PC-9 (cell line): ENCODE data around the gene KIAA0753. TPM values are rescaled to one million over a fixed set of nuclear protein-coding genes. Genes with fewer than 3 reads are reported as not detected.

ENCODE experiments used
- BruUV-seq: library from RNA; stranded (reverse); fragments of 400-500 nt; replicated peaks from 2 replicates; lab custom pipeline; 2021; lab: Mats Ljungman, UMichigan
- CTCF ChIA-PET: fragments of 300-600 bp; sonication (Branson Sonifier 250); formaldehyde crosslinking; loops from one replicate; lab custom pipeline; 2022; ENCODE audit warnings: antibody characterized with exemption; lab: Charles Lee
- POLR2A ChIA-PET: fragments of 300-600 bp; sonication (Branson Sonifier 250); formaldehyde crosslinking; loops from one replicate; lab custom pipeline; 2022; ENCODE audit warnings: antibody characterized with exemption; ENCODE audit not compliant: unreplicated experiment; lab: Charles Lee
- DNase-seq, 2 experiments: peaks; one replicate each; pipeline versions ENCODE4 v3.0.0 to v3.0.0-alpha.2; 2015 to 2022; ENCODE audit warnings: mixed read lengths in 1 of 2
- H2AFZ ChIP-seq: fragments of 200-600 bp; sonication (generic); 2 replicates; pipeline ENCODE4 v1.8.1; 2017; ENCODE audit warnings: antibody characterized with exemption
- H3F3A ChIP-seq: fragments of 200-600 bp; sonication (generic); 2 replicates; pipeline ENCODE4 v1.8.1; 2017; ENCODE audit warnings: antibody characterized with exemption, mild to moderate bottlenecking, low read depth; ENCODE audit not compliant: insufficient read depth
- H3K27ac ChIP-seq: fragments of 200-600 bp; sonication (generic); 2 replicates; pipeline ENCODE4 v1.6.1; 2016; ENCODE audit warnings: mixed run types
- H3K27me3 ChIP-seq: fragments of 200-600 bp; sonication (generic); 2 replicates; pipeline ENCODE4 v1.6.1; 2016; ENCODE audit warnings: low read depth, mixed run types; ENCODE audit not compliant: insufficient read depth
- H3K36me3 ChIP-seq: fragments of 200-600 bp; sonication (generic); 2 replicates; pipeline ENCODE4 v1.6.1; 2016; ENCODE audit warnings: low read depth, mixed run types
- H3K4me1 ChIP-seq: fragments of 200-600 bp; sonication (generic); replicated peaks from 2 replicates; pipeline ENCODE4 v1.6.1; 2016; ENCODE audit warnings: mixed run types; ENCODE audit not compliant: insufficient read depth
- H3K4me2 ChIP-seq: fragments of 200-600 bp; sonication (generic); 2 replicates; pipeline ENCODE4 v1.6.1; 2017; ENCODE audit warnings: mixed run types
- H3K4me3 ChIP-seq: fragments of 200-600 bp; sonication (generic); 2 replicates; pipeline ENCODE4 v1.6.1; 2016; ENCODE audit warnings: mixed run types
- H3K79me2 ChIP-seq: fragments of 200-600 bp; sonication (generic); 2 replicates; pipeline ENCODE4 v1.6.1; 2017; ENCODE audit warnings: low read depth, mixed run types
- H3K9me2 ChIP-seq: fragments of 200-600 bp; sonication (generic); 2 replicates; pipeline ENCODE4 v1.8.1; 2017; ENCODE audit warnings: mild to moderate bottlenecking; ENCODE audit not compliant: insufficient read depth
- H3K9me3 ChIP-seq: fragments of 200-600 bp; sonication (generic); 2 replicates; pipeline ENCODE4 v1.8.1; 2016; ENCODE audit warnings: low read depth; ENCODE audit not compliant: insufficient read depth
- H4K20me1 ChIP-seq: fragments of 200-600 bp; sonication (generic); 2 replicates; pipeline ENCODE4 v1.8.1; 2017; ENCODE audit not compliant: insufficient read depth
- EZH2 ChIP-seq: fragments of 200-600 bp; sonication (generic); IDR thresholded peaks from 2 replicates; pipeline ENCODE4 v1.8.0; 2017; ENCODE audit warnings: antibody characterized with exemption, low read depth
- intact Hi-C: fragments of 100-400 bp; cut with micrococcal nuclease; formaldehyde crosslinking; loops from one replicate; pipeline ENCODE4 v1.10.0; 2022; ENCODE audit not compliant: unreplicated experiment
- total RNA-seq: library from RNA; stranded (reverse); gene quantifications from 2 replicates; pipeline ENCODE4 v1.2.3, GENCODE V29; 2021
- TF ChIP-seq, protein P1 (sequence below): fragments of 200-600 bp; sonication (generic); conservative IDR thresholded peaks from 2 replicates; pipeline ENCODE4 v1.6.1; 2017; ENCODE audit warnings: mixed run types, antibody characterized with exemption, mild to moderate bottlenecking, moderate library complexity

Gene KIAA0753
- total RNA-seq, 1 experiment from 2014 or later, result 47.0 TPM

DNA sequence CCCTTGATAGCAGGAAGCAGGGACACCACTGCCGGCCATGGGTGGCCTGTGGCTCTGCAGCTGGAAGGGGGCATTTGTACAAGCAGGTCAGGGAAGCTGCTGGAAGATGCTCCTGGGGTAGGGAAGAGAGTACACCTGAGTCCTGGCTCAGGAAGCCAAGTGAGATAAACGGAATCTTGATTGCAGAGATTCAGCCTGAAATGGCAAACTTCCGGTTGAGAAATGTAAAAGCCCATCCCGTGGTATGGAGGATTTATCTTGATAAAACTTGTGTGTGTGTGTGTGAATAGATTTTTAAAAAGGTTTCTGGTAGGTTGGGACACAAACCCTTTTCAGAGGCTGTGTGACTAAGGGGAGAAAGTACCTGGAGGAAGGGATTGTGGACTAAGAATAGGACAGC lies 40.7 kb upstream of the KIAA0753 start:
- no TSS peak for BruUV-seq
- no peak overlapping the region for H3K27ac ChIP-seq
- TF ChIP-seq EZH2, result no peak
- TF ChIP-seq, protein P1, sequence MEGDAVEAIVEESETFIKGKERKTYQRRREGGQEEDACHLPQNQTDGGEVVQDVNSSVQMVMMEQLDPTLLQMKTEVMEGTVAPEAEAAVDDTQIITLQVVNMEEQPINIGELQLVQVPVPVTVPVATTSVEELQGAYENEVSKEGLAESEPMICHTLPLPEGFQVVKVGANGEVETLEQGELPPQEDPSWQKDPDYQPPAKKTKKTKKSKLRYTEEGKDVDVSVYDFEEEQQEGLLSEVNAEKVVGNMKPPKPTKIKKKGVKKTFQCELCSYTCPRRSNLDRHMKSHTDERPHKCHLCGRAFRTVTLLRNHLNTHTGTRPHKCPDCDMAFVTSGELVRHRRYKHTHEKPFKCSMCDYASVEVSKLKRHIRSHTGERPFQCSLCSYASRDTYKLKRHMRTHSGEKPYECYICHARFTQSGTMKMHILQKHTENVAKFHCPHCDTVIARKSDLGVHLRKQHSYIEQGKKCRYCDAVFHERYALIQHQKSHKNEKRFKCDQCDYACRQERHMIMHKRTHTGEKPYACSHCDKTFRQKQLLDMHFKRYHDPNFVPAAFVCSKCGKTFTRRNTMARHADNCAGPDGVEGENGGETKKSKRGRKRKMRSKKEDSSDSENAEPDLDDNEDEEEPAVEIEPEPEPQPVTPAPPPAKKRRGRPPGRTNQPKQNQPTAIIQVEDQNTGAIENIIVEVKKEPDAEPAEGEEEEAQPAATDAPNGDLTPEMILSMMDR, result no peak

DNA sequence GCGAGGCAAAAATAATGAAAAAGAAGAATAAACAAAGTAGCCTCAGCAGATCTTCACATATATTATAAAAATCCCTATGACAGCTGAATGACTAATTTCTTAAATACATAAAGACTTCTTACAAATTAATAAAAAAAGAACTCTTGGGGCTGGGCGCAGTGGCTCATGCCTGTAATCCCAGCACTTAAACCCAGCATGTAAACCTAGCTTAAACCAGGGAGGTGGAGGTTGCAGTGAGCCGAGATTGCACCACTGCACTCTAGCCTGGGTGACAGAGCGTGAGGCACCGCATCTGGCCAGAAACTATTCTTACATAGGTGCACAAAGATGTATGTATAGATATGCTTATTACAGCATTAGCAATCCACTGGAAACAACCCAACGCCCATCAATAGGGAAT lies 38.7 kb upstream of the KIAA0753 start:
- H3K4me3 ChIP-seq, result no peak overlapping the region
- H3F3A ChIP-seq, result no peaks in the 10 kb centered on the region
- CTCF ChIA-PET, result no interaction called here
- H4K20me1 ChIP-seq, result no peaks in the 10 kb centered on the region
- H2AFZ ChIP-seq, result no peak overlapping the region
- TF ChIP-seq EZH2, result no peak
- TF ChIP-seq, protein P1, result no peak
- no peaks in the 10 kb centered on the region for H3K36me3 ChIP-seq
- no peak overlapping the region for H3K4me2 ChIP-seq
- intact Hi-C loops, result no loop called here
- no TSS peak for BruUV-seq
- H3K9me2 ChIP-seq, result no peaks in the 10 kb centered on the region
- no peaks in the 10 kb centered on the region for H3K9me3 ChIP-seq
- H3K79me2 ChIP-seq, result no peaks in the 10 kb centered on the region
- DNase-seq, result no peak
- POLR2A ChIA-PET, result interaction anchor here (0.7 kb wide), 1 partner anchor 163 kb away, joined by 15 read pairs; no protein-coding TSS in a partner anchor
- no peaks in the 10 kb centered on the region for H3K4me1 ChIP-seq
- H3K27me3 ChIP-seq, result no peaks in the 10 kb centered on the region
- no peak overlapping the region for H3K27ac ChIP-seq

More for the DNA sequence above, 40.7 kb upstream of the KIAA0753 start:
- Histone ChIP-seq H3K36me3 (no peaks in the 10 kb centered on the region), H3K79me2 (no peaks in the 10 kb centered on the region), H3F3A (no peaks in the 10 kb centered on the region), H2AFZ (no peak overlapping the region), H4K20me1 (no peaks in the 10 kb centered on the region), H3K27me3 (no peaks in the 10 kb centered on the region), H3K9me2 (no peaks in the 10 kb centered on the region), H3K9me3 (no peaks in the 10 kb centered on the region), H3K4me3 (no peak overlapping the region), H3K4me2 (no peak overlapping the region), H3K4me1 (no peaks in the 10 kb centered on the region)
- ChIA-PET CTCF (no interaction called here), POLR2A (no interaction called here)
- DNase-seq, result no peak
- intact Hi-C loops, result no loop called here

GRCh38 chr17:6677946-6678345 lies 37.4 kb upstream of the KIAA0753 start:
- H3K4me3 ChIP-seq, result no peak overlapping the region
- POLR2A ChIA-PET, result no interaction called here
- no peak overlapping the region for H3K4me2 ChIP-seq
- no peaks in the 10 kb centered on the region for H3K9me2 ChIP-seq
- no peaks in the 10 kb centered on the region for H3F3A ChIP-seq
- no peak overlapping the region for H2AFZ ChIP-seq
- intact Hi-C loops, result no loop called here
- no peak for DNase-seq
- H3K36me3 ChIP-seq, result no peaks in the 10 kb centered on the region
- no peaks in the 10 kb centered on the region for H4K20me1 ChIP-seq
- H3K9me3 ChIP-seq, result no peaks in the 10 kb centered on the region
- H3K27ac ChIP-seq, result no peak overlapping the region
- TF ChIP-seq, protein P1, result no peak
- TF ChIP-seq EZH2, result no peak
- no peaks in the 10 kb centered on the region for H3K27me3 ChIP-seq
- CTCF ChIA-PET, result no interaction called here
- no peaks in the 10 kb centered on the region for H3K4me1 ChIP-seq
- BruUV-seq, result no TSS peak
- H3K79me2 ChIP-seq, result no peaks in the 10 kb centered on the region
